Hematopoietic multipotent progenitor cell treated with erythropoietin and hydrocortisone succinate and interleukin-3 and kit ligand, for 17 days (in vitro differentiated cells): ENCODE data around the gene RNF150.

ENCODE experiments used
- DNase-seq: peaks from one replicate; pipeline ENCODE4 v3.0.0-alpha.2; 2015; ENCODE audit warnings: low spot score

The RNF150 gene

DNA sequence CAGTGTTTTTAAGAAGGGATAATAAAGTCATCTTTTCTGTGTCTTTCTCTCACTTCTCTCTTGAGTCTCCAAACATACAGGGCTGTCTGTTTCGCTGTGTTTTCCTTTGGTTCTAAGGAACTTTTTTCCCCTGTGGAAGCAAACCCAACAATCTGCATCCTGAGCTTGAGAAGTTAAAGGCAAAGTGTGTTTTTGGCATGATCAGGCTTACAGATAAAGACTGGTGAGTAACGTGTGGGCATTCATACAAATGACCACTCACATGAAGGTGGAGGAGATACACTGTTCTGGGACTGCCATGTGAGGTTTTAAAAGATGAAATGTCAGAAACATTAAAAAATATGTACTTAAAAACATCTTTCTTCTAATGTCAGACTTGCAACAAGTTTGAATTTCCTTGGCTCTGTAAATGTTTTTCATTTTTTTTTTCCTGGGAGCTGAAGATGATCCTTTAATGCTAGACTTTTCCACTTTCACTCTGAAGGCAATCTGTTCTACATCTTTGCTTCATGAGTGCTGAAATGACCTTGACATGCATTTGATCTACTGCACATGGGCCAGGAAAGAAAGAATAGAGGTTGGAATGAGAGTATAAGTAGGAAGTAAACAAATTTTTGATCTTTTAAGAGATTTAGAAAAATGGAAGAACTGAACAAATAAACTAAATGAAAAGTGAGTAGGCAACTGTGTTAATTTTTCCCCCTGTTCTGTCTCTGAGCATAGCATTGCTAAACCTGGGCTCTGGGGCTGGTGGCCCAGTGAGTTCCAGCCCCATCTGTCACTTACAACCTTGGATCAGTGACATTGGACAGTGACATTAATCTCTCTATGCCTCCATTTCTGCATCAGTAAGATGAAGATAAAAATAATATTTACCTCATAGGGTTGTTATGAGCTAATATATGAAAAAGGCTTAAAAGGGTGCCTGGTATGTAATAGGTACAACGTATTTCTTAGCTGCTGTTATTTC, 226.0 kb downstream of the RNF150 start:
- DNase-seq: no peak

DNA sequence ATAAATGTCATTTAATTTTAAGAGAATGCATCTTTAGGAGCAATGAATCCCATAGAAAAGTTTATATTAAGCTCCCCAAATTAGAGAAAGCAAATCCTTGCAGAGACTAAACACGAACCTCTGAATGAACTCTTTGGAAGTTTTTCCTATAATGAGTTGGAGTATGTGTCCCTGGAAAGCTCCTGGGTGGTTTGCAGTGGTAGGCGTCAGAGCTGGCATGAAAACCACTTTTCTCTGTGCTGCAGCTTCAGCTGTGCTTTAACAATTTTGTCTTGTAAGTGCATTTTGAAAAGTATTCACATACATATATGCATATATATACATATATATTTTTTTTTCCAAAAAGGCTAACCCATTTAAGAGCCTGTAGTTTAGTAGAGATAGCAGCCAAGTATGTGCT, 228.4 kb downstream of the RNF150 start:
- no peak for DNase-seq

DNA sequence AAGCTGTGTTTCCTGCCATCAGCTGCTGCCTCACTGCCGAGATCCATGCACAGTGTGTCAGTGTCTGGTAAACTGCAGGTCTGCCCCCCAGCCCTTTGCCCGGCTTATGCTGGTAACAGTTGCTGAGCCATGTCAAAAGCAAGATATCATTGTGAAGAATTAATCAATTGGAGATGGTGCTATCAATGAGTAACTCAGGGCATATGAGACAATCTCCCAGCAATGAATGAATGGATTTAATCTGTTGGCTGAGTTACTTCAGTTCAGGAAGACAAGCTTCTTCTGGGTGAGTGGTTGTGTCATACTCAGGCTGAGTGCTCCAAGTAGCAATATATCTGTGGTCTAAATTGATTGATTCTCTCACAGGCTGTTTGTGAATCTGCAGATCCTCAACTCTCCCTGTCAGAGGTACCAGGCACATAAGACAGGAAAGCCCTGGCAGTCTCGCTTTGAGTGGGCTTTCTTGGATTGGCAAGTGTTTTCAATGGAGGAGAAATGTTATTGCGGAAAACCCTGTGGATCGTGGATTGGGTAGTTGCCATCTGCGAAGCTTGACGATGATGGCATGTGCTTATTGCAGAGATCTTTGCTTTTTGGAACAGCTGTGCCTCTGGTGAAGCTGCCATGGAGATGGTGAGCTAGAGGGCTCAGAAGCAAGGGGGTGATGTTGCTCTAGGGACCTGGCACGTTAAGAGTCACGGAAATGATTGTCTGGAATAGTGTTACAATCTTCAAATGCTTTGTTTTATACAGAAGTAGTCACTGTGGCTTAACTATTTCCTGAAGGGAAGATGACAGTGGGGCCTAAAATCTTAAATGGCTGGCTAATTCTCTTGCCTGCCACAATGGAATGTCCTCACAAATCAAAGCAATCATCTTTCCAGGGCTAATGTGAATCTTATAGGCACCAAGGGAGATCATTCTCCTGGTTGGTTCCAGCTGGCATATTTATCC, 229.5 kb downstream of the RNF150 start:
- no peak for DNase-seq

DNA sequence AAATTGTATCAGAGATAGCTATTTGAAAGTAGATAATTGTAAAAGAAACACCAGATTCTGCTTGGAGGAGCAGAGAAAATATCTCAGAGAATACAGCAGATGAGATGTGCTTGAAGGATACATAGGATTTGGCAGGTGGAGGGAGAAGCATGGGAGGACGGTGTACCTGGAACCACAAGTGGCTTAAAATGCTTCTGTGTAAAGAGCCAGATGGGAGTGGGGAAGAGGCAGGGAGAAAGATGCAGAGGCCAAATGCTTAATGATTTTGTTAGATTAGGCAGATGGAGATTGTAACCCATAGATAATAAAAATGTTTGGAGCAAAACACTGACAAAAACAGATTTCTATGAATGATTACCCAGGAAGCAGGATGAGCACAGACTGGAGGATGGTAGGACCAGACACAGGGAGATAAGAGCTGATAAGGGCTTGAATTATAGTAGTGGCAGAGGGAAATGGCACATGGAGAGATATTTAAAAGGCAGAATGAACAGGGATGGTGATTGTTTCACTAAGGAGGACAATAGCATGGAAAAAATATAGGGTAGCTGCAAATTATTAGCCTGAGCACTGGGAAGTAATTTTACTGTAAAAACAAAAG, 231.4 kb downstream of the RNF150 start:
- no peak for DNase-seq

DNA sequence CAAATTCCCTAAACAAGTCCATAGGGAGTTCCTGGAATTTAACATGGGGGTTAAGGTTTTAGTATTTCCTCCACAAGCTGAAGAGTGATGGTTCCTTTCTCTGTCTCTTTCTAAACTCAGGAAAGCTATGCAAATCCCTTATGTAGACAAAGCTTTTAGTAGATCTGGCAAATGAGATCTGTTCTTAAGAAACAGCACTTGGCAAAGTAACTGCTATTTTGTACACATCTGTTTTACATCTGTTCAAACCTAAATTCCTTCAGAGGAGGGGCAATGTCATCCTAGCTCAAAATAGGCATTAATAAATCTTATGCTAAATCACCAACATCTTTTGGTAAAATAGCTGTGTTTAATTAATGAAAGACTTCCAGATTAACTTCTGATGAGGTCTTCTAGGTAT, 239.3 kb downstream of the RNF150 start:
- DNase-seq: no peak

DNA sequence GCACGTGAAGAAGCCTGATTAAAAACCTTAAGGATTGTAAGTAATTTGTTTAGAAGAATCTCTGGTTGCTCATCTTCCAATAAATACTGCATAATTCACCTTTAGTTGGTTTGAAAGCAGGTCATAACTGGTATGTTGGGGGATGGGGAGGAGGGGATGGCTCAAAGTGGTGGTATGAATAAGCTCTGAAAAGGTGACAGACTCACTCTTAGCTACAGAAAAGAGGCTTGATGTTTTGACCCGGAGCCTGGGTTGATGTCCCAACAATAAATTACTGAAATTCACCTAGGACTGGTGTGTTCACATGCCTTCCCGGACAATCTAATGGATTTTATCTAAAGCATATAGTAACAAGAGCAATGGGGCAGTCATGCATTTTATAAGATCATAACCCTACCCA, 245.2 kb downstream of the RNF150 start:
- DNase-seq: no peak

DNA sequence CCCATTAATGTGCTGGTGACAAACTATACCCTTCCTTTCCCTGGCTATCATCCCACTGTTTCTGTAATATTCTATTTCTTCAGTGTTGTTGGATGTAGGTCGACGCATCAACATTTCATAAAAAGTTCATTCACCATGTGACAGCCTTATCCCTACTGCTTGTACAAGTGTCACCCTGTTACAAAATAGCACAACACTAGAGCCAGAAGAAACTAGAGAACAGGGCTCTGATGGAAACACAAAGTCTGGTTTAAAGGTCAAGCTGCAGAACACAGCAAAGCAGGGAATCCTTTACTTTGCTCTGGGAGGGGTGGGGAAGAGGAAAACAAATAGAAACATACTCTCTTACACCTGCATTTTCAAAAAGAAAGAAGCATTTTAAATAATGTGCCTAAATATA, 245.8 kb downstream of the RNF150 start:
- no peak for DNase-seq

DNA sequence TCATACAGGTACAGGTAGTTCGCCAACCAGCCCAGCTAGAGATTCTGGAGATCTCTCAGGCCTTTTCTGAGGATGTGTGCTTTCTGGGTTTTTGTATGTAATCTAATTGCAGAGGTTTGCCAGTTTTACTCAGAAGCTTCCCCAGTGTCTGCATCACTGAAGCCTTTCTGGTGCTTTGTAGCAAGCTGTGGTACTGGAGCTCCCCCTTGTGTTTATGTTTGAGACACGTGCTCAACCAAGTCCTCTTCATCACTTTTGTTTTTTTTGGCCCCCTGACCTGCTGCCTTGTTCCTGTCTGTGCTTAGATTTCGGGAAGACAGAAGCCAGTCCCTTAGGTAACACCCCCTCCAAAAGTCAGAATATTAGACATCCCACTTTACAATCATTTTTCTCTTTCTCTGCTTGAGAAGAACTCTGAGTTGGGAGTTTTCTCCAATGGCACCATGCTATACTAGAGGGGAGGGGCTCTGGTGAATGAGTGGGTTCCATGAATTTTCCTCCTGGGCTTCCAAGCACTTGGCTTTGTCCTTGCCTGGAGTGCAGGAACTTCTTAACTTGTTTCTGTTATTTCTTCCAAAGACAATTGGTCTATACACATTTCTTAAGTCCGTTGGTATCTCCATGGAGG, 248.7 kb downstream of the RNF150 start:
- no peak for DNase-seq

DNA sequence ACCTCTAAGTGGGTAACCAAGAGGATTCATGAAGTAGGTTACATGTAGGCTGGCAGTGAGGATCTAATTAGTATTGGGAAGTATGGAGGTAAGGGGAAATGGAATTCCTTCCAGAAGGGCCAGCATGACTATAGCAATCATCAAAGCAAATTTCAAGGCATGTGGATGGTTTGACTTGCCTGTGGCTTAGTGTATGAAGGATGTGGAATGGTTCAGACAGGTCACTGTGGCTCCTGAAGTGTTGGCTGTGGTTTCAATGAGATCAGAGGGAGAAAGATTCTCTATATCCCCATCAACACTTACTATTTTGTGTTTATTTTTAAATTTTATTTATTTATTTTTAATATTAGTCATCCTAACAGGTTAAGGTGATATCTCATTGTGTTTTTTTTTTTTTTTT, 255.5 kb downstream of the RNF150 start:
- no peak for DNase-seq

DNA sequence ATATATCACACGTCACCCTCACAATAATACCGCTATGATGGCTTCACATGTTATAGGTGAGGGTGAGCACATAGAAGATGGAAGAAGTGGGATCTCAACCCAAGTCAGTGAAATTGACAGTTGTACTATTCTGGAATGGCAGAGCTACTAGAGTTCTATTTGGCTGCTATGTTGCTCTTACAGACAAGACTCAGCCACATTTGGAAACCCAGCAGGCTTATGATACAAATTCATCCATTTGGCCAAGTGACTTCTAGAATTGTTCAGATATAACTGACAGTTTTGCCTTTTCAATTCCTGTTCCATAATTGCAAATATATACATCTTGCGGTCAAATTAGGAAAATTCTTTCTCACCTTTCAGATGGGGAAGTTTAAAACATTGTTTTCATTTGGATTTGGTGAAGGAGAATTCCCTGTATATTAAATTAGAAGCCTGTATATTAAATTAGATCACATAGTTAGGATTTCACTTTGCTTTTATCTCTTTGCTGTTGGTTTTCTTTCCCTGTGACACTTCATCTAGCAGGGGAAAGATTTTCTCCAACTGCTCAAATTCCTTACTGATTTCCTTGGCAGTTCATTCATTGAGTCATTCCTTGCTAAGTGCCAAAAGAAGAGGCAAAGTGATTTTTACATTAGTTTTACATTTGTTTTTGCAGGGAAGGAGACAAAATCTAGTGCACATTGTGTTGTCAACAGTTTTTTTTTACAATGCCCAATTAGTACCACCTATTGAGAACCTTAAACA, 256.5 kb downstream of the RNF150 start:
- DNase-seq: no peak

DNA sequence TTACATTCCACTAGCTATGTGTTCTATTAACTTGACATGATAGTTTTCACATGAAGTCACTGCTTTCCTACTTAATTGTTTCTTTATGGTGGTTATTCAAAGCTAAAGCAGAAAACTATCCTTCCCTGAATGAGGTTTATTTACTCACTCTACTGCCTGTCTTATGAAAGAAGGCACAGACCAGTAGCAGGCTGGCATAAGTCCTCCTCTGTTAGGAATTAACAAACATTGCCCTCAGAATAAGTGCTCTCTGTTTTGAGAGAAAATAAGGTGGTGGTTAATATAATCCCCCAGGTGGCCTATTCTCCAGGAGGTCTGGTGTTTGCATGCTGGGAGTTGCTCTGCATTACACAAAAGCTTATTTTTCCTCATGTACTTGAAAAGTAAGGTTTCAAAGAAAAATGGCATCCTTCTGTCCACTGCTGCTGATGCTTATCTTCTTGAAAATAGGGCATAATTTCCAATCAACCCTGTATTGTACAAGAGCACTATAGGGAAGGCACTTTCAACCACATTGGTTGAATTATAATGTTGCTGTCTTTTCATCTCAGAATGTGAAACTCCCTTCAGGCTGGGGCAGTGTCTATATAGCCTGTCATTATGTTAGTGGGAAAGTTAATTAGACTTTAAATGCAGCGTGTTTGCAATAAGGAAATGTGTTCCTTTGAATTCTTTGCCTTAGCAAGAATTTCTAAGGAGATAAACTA, 257.4 kb downstream of the RNF150 start:
- no peak for DNase-seq

DNA sequence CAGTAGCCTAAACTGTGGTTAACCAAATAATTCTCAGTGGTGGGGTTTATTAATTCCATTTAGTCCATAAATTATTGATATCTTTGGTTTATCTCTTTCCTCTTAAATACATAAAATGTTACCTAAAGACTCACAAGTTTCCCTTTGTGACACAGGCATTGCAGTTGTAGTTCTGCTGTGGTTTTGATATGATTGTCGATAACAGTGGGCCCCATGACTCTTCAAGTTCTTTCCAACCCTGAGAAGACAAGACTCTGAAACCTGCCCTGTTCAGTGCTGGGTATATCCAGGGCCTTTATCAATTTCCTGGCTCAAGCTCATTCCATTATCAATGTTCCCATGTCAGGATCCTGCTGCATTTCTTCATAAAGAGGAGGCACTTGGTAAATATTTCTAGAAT, 259.2 kb downstream of the RNF150 start:
- DNase-seq: no peak

DNA sequence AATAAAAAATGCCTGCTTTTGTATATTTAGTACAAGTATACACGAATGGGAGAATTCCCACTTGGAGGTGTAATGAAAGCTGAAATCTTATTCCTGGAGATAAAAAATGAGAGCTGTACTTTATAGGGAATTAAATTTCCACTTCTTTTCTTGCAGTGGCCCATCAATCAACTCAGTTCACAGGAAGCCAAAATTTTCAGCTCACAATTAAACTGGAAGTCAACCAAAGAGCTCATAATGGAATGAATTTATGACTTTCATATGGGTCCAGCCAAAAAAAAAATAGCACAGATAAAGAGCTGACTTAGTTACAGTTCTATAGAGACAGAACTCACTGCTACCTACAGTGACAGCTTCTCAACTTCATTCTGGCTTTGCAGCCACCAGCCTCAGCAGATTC, 261.9 kb downstream of the RNF150 start:
- no peak for DNase-seq

DNA sequence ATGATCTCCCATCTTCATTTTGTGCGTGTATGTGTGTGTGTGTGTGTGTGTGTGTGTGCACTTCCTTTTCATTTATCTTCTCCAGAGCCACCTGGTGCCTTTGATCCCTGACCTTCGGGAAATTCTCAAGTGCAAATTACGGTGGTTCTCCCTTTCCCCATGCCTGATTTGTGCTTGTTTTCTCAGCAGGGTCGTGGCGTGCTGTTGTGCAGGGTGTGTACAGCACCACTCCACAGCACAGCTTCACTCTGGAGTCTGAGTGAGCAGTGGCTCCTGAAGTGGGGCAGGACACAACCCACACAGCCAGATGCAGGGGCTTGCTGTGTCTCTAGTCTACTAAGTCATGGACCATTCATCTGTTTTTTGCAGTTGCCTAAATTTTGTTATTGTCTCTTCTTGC, 262.8 kb downstream of the RNF150 start:
- no peak for DNase-seq

DNA sequence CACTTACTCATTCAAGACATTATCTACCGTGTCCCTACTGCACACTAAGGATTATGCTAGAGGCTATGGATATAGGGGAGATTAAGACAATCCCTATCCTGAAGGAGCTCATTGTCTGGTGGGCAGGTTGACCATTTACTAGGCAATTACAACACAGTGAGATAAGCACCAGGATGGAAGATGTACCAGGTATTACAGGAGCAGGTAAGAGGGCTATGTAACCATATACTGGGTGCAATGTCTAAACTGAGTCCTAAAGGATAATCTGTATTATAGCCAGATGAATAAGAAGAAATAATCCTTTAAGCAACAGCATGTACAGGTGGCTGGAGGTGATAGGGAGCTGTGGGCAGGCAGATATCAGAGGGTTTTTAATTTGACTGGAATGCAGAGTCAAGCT, 263.8 kb downstream of the RNF150 start:
- DNase-seq: no peak

DNA sequence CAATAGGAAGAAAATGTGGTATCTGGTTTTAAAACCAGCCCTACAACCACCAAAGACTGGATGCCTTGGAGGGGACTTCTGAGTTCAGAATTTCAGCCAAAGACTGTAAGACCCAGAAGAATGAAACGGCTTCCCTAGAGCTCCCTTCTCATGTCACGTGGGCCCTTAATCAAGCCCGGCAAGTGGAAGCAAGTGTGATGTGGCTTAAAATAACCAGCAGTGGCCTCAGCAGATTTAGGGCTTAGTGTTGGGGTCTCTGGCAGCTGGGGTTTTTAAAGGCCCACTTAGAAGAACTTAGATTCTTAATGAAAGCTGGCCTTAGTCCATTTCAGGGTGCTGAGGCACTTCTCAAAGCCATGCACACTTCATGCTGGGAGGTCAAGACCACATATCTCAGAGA, 265.9 kb downstream of the RNF150 start:
- DNase-seq: no peak

DNA sequence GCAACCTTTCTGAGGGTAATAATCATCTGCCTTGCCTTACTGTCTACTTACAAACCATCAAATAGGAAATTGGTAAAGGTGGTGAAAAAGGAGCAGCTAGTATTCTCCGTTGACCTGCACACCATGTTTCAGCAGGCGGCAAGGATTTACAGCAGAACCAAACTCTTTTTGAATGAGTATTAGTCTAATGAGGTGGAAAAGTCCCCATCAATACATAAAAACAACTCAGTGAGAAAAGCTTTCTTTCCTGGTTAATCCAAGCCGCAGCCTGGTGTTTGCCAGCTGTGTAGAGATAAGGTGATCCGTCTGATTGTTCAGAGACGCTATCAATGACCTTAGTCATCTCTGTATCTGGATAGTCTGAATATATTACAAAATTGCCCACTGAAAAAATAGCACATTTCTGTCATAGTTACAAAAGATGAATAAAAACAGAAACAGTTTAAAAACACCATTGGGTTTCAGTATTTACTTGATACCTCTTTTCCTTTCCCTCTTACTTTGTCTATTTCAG, 266.7 kb downstream of the RNF150 start:
- DNase-seq: no peak

DNA sequence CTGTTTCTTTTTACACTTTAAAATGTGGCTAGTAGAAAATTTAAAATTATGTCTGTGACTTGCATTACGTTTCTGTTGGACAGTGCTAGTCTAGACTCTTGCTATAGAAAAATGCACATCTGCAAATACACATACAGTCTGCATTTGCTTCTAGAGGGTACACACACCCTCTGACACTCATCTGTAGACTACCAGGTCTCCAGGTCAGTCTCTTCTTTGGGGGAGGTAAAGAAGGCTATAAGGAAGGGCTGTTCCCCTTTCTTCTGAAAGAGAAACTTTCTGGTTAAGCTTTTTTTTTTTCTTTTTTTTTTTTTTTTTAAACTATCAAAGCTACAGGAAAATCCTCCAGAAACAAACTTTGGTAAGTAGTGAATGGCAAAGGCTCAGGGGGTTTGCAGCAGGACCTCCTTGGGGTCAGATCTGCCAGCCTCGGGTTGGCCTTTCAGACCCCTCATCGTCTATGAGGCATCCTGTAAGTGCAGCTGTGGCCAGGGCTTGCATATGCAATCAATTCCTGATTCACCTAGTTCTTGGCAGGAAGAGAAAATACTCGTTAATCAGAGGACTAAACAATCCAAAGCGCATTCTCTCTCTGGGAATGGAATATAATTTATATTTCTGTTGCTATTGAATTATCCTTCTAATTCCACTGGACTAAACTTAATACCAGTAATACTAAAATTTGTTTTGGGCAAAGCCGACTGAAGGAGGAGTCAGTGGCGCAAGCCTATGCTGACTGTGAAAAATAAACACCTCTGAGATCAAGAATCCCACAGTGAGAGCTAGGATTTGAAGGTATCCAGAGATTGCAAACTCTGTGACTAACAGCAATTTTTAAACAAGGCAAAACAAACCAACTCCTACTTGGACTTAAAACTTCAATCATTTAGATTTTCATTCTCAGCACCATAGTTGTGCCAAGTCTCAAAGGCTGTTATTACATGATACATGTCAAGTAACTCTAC, 267.7 kb downstream of the RNF150 start:
- DNase-seq: no peak

DNA sequence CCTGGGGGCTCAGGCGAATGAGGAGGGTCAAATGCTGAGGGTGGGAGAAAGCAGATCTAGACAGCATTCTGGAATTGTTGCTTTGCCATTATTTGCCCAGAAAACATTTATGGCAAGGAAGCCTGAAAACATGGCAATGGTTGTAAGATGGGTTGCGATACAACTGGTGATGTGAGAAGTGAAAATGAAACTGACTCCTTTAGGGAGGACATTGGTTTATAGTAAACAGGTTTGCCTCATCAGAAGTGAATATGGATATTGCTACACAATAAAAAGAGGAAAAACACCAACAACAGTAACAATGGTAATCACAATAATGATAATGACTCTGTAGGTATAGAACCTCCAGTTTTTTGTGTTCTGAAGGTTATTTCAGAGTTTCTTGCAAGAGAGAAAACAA, 270.1 kb downstream of the RNF150 start:
- no peak for DNase-seq

DNA sequence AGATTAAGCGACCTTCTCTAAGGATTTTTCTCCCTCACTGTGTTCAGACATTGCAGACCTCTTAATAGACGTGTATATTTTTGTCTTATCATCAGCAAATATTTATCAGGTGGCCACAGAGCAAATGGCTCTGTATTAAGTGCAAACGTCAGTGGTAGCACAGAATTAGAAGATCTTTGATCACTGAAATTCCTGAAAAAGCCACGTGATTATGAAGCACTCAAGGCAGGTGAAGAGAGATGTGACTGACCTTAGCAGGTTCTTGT, 271.2 kb downstream of the RNF150 start:
- no peak for DNase-seq
